ENCODE results near the gene ATOX1. TPM values are rescaled to one million over a fixed set of nuclear protein-coding genes. Genes with fewer than 3 reads are reported as not detected.

Gene ATOX1
- polyA plus RNA-seq, 1 experiment, result 156 TPM

GRCh38 chr5:151717416-151717815 lies 41.0 kb downstream of the ATOX1 start:
- ChIA-PET POLR2A (interaction anchor here (1.8 kb wide), 1 partner anchor 30 kb away, joined by 20 read pairs; the partner anchor contains the start of gene SPARC), CTCF (interaction anchor here (0.8 to 7.4 kb wide), 5 partner anchors 10 to 65 kb away, joined by 4 to 109 read pairs (median 7); no protein-coding TSS in a partner anchor)
- TF ChIP-seq, protein P1, sequence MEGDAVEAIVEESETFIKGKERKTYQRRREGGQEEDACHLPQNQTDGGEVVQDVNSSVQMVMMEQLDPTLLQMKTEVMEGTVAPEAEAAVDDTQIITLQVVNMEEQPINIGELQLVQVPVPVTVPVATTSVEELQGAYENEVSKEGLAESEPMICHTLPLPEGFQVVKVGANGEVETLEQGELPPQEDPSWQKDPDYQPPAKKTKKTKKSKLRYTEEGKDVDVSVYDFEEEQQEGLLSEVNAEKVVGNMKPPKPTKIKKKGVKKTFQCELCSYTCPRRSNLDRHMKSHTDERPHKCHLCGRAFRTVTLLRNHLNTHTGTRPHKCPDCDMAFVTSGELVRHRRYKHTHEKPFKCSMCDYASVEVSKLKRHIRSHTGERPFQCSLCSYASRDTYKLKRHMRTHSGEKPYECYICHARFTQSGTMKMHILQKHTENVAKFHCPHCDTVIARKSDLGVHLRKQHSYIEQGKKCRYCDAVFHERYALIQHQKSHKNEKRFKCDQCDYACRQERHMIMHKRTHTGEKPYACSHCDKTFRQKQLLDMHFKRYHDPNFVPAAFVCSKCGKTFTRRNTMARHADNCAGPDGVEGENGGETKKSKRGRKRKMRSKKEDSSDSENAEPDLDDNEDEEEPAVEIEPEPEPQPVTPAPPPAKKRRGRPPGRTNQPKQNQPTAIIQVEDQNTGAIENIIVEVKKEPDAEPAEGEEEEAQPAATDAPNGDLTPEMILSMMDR (IDR thresholded peaks at IDR 0.05; ENCODE audit: insufficient read depth, low read depth, low read length), result no peak
- Histone ChIP-seq H3K36me3 (ENCODE audit: control insufficient read depth, insufficient read depth, low read length) (no peaks in the 10 kb centered on the region), H3K27me3 (ENCODE audit: control insufficient read depth, insufficient read depth, low read length) (no peaks in the 10 kb centered on the region), H3K4me3 (ENCODE audit: low read depth, low read length) (no peak overlapping the region)
- DNase-seq (ENCODE audit: low read depth), result no peak

DNA sequence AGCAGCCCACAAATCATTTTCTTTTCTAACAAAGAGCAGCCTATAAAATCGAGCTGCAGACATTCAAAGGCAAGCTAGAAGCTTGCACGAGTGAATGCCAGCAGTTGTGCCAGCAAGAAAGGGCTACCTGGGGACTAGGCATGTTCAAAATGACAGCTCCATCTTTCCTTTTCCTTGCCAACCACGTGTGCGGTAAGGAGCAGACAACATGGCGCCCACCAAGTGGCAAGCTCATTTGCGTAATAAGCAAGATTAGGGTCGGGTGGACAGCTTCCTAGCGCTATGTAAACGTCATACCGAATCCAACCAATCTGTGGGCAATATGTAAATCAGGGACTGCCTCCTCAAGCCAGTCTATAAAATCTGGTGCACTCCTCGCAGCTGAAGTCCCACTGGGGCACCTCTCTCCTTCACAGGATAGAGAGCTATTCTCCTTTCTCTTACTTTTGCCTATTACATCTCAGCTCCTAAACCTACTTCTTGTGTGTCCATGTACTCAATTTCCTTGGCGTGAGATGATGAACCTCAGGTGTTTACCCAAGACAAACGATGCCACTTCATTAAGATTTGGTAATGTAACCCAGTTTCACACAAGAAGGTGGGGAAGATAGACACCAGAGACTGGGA lies 49.2 kb downstream of the ATOX1 start:
- POLR2A ChIA-PET, result no interaction called here
- TF ChIP-seq, protein P1 (IDR thresholded peaks at IDR 0.05; ENCODE audit: insufficient read depth, low read depth, low read length), result no peak
- no peaks in the 10 kb centered on the region for H3K36me3 ChIP-seq (ENCODE audit: control insufficient read depth, insufficient read depth, low read length)
- DNase-seq (ENCODE audit: low read depth), result no peak
- no peaks in the 10 kb centered on the region for H3K27me3 ChIP-seq (ENCODE audit: control insufficient read depth, insufficient read depth, low read length)
- no peak overlapping the region for H3K4me3 ChIP-seq (ENCODE audit: low read depth, low read length)
- CTCF ChIA-PET, result interaction anchor here (1.0 kb wide), 1 partner anchor 28 kb away, joined by 3 read pairs; no protein-coding TSS in a partner anchor

DNA sequence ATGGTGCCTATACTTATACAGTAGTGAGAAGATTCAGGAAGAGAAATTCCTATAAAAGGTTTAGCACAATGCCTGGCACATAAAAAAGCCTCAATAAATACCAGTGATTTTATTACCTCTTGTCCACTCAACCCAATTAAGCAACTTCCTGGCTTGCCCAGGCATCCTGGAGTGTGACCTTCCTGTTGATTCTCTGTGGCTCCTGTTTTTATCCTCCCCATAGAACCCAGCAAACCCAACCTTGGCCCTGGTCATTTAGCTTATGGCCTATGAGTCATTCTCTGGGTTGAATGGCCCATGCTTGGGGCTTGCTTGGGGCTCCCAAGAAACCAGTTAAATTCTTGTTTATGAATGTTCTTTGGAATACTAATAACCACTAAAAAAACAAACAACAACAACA lies 50.3 kb downstream of the ATOX1 start:
- ChIA-PET POLR2A (interaction anchor here (1.3 kb wide), 1 partner anchor 9 kb away, joined by 5 read pairs; no protein-coding TSS in a partner anchor), CTCF (interaction anchor here (2.0 to 3.6 kb wide), 2 partner anchors 10 to 32 kb away, joined by 7 to 16 read pairs; no protein-coding TSS in a partner anchor)
- TF ChIP-seq, protein P1 (IDR thresholded peaks at IDR 0.05; ENCODE audit: insufficient read depth, low read depth, low read length), result no peak
- H3K27me3 ChIP-seq (ENCODE audit: control insufficient read depth, insufficient read depth, low read length), result no peaks in the 10 kb centered on the region
- DNase-seq (ENCODE audit: low read depth), result no peak
- H3K4me3 ChIP-seq (ENCODE audit: low read depth, low read length), result no peak overlapping the region
- H3K36me3 ChIP-seq (ENCODE audit: control insufficient read depth, insufficient read depth, low read length), result no peaks in the 10 kb centered on the region

- H3K27me3 ChIP-seq (ENCODE audit: control insufficient read depth, insufficient read depth, low read length), result no peaks in the 10 kb centered on the region
- TF ChIP-seq, protein P1 (IDR thresholded peaks at IDR 0.05; ENCODE audit: insufficient read depth, low read depth, low read length), result no peak
- ChIA-PET POLR2A (interaction anchor here (0.7 to 1.3 kb wide), 4 partner anchors 8 to 33 kb away, joined by 3 to 6 read pairs (median 4); no protein-coding TSS in a partner anchor), CTCF (interaction anchor here (0.7 to 3.6 kb wide), 5 partner anchors 9 to 33 kb away, joined by 3 to 16 read pairs (median 7); no protein-coding TSS in a partner anchor)
- no peak for DNase-seq (ENCODE audit: low read depth)
- H3K36me3 ChIP-seq (ENCODE audit: control insufficient read depth, insufficient read depth, low read length), result no peaks in the 10 kb centered on the region
- no peak overlapping the region for H3K4me3 ChIP-seq (ENCODE audit: low read depth, low read length)
These were observed 50.9 kb downstream of the ATOX1 start for GRCh38 chr5:151707567-151707966.

GRCh38 chr5:151706906-151707305 lies 51.5 kb downstream of the ATOX1 start:
- no peak for DNase-seq (ENCODE audit: low read depth)

More at GRCh38 chr5:151706906-151707305, 51.5 kb downstream of the ATOX1 start:
- CTCF ChIA-PET, result interaction anchor here (0.7 to 3.6 kb wide), 5 partner anchors 10 to 33 kb away, joined by 3 to 16 read pairs (median 7); no protein-coding TSS in a partner anchor
- Histone ChIP-seq H3K36me3 (ENCODE audit: control insufficient read depth, insufficient read depth, low read length) (no peaks in the 10 kb centered on the region), H3K27me3 (ENCODE audit: control insufficient read depth, insufficient read depth, low read length) (no peaks in the 10 kb centered on the region), H3K4me3 (ENCODE audit: low read depth, low read length) (no peak overlapping the region)
- POLR2A ChIA-PET, result interaction anchor here (0.7 to 1.3 kb wide), 4 partner anchors 8 to 34 kb away, joined by 3 to 6 read pairs (median 4); no protein-coding TSS in a partner anchor
- TF ChIP-seq, protein P1 (IDR thresholded peaks at IDR 0.05; ENCODE audit: insufficient read depth, low read depth, low read length), result no peak

All from BJ (cell line).